GM12878 (cell line): ENCODE data around the gene SLC44A4. TPM values are rescaled to one million over a fixed set of nuclear protein-coding genes. Genes with fewer than 3 reads are reported as not detected.

Source experiments
- ATAC-seq: fragments of 200-7000 bp; cut with Tn5 transposase; 3 replicates; pipeline ENCODE4 v1.9.1; 2020; ENCODE audit warnings: mild to moderate bottlenecking, moderate library complexity
- BruUV-seq: library from RNA; stranded (reverse); fragments of 400-500 nt; replicated peaks from 2 replicates; lab custom pipeline; 2021; lab: Mats Ljungman, UMichigan
- CTCF ChIA-PET: fragments of 300-600 bp; sonication (Branson Sonifier 250); formaldehyde crosslinking; extraction: SDS; loops from one replicate; lab custom pipeline; 2021; ENCODE audit warnings: inconsistent platforms; lab: Yijun Ruan, JAX
- POLR2A ChIA-PET: fragments of 350-600 bp; formaldehyde crosslinking; extraction: SDS; loops from one replicate; lab custom pipeline; 2021; ENCODE audit warnings: inconsistent platforms; lab: Charles Lee
- RAD21 ChIA-PET: fragments of 300-600 bp; sonication (Branson Sonifier 250); formaldehyde crosslinking; loops from one replicate; lab custom pipeline; 2023; ENCODE audit warnings: antibody characterized with exemption; ENCODE audit not compliant: unreplicated experiment; lab: Charles Lee
- SMC1A ChIA-PET: fragments of 300-600 bp; sonication (Branson Sonifier 250); formaldehyde crosslinking; loops from one replicate; lab custom pipeline; 2023; ENCODE audit not compliant: unreplicated experiment, uncharacterized antibody; lab: Charles Lee
- DNase-seq: peaks from one replicate; pipeline ENCODE4 v3.0.0-alpha.2; 2011; ENCODE audit warnings: low read depth, low spot score
- FAIRE-seq: peaks from 3 replicates; lab custom pipeline; 2011; peaks lifted over from hg19 to GRCh38; lab: Jason Lieb, UNC
- H2AFZ ChIP-seq: 2 replicates; pipeline ENCODE4 v1.6.0; 2011; ENCODE audit warnings: low read depth, low read length, control low read depth; ENCODE audit not compliant: control insufficient read depth
- H3K27ac ChIP-seq: 2 replicates; pipeline ENCODE4 v1.5.1; 2011; ENCODE audit warnings: control low read depth; ENCODE audit not compliant: control insufficient read depth, insufficient read depth
- H3K27me3 ChIP-seq, 2 experiments: replicated peaks in 1 of 2; 2 replicates each; pipeline versions ENCODE4 v1.6.0 to v1.6.1; 2011; ENCODE audit warnings: low read length in 1 of 2; ENCODE audit not compliant: control insufficient read depth in 2 of 2, insufficient read depth in 2 of 2
- H3K36me3 ChIP-seq, 2 experiments: 2 replicates each; pipeline ENCODE4 v1.5.1; 2011; ENCODE audit warnings: low read length in 1 of 2; ENCODE audit not compliant: control insufficient read depth in 2 of 2, insufficient read depth in 2 of 2
- H3K4me1 ChIP-seq: 2 replicates; pipeline ENCODE4 v1.6.1; 2011; ENCODE audit warnings: mild to moderate bottlenecking, low read length, moderate library complexity, mixed read lengths; ENCODE audit not compliant: control insufficient read depth, insufficient read depth
- H3K4me2 ChIP-seq: 2 replicates; pipeline ENCODE4 v1.6.0; 2011; ENCODE audit warnings: control low read depth; ENCODE audit not compliant: control insufficient read depth, insufficient read depth
- H3K4me3 ChIP-seq: fragments of 200-600 bp; sonication (generic); 2 replicates; pipeline ENCODE4 v1.5.1; 2016
- H3K79me2 ChIP-seq: 2 replicates; pipeline ENCODE4 v1.6.0; 2011; ENCODE audit warnings: low read length; ENCODE audit not compliant: control insufficient read depth, insufficient read depth
- H3K9ac ChIP-seq: 2 replicates; pipeline ENCODE4 v1.8.0; 2011; ENCODE audit warnings: low read length, control low read depth, mixed read lengths; ENCODE audit not compliant: control insufficient read depth, insufficient read depth
- H3K9me3 ChIP-seq: replicated peaks from 3 replicates; pipeline ENCODE4 v1.5.1; 2011; ENCODE audit warnings: mild to moderate bottlenecking, low read length; ENCODE audit not compliant: control insufficient read depth, insufficient read depth
- H4K20me1 ChIP-seq: 2 replicates; pipeline ENCODE4 v1.6.0; 2011; ENCODE audit not compliant: control insufficient read depth, insufficient read depth
- HCFC1 ChIP-seq: fragments of 150-350 bp; IDR thresholded peaks from 2 replicates; pipeline ENCODE4 v1.6.1; 2014; ENCODE audit warnings: low read length
- KDM1A ChIP-seq: fragments of 200-600 bp; sonication (generic); IDR thresholded peaks from 2 replicates; pipeline ENCODE4 v1.6.1; 2016; ENCODE audit warnings: borderline replicate concordance
- PKNOX1 ChIP-seq: fragments of 450-650 bp; IDR thresholded peaks from 2 replicates; pipeline ENCODE4 v1.6.1; 2016; ENCODE audit warnings: mild to moderate bottlenecking
- SPI1 ChIP-seq: IDR thresholded peaks from 2 replicates; pipeline ENCODE4 v1.6.1; 2011; ENCODE audit warnings: low read depth, mild to moderate bottlenecking, low read length, moderate library complexity, borderline replicate concordance; ENCODE audit not compliant: insufficient read depth
- WRNIP1 ChIP-seq: IDR thresholded peaks from 2 replicates; pipeline ENCODE4 v1.6.1; 2011; ENCODE audit warnings: low read depth, low read length, improper control_type of control experiment, borderline replicate concordance
- ZBTB4 ChIP-seq: fragments of 450-650 bp; formaldehyde crosslinking; IDR thresholded peaks from 2 replicates; pipeline ENCODE4 v1.4.0; 2022; ENCODE audit warnings: mild to moderate bottlenecking, moderate library complexity
- WGBS: methylation state at CpG from one replicate; pipeline ENCODE4 v1.1.6; 2016; ENCODE audit warnings: low lambda C conversion rate; ENCODE audit not compliant: insufficient replicate concordance, insufficient coverage; ENCODE audit errors: missing lambda C conversion rate; 5-methylcytosine and 5-hydroxymethylcytosine counted together
- in situ Hi-C: fragments of 300-500 bp; cut with MboI; formaldehyde crosslinking; loops from 9 replicates; pipeline ENCODE4 v1.14.3; 2018; ENCODE audit warnings: mixed read lengths
- intact Hi-C: fragments of 100-400 bp; cut with micrococcal nuclease; formaldehyde crosslinking; loops from one replicate; pipeline ENCODE4 v1.14.2; 2022; ENCODE audit not compliant: unreplicated experiment
- polyA plus RNA-seq, 11 experiments: library from polyadenylated mRNA; depleted of rRNA in 4 of 11; unstranded in 6 of 11; stranded (reverse) in 5 of 11; fragments of >200 nt; fragmentation: Nextera tagmentation in 4 of 11; fragmentation: Illumina TruSeq in 1 of 11; extraction: Ambion mirVana in 4 of 11; extraction: Trizol in 1 of 11; gene quantifications; 1 replicate in 1 of 11; 2 replicates in 10 of 11; pipeline versions ENCODE4 v1.2.1 to v1.2.3, GENCODE V29; 2011 to 2016; ENCODE audit warnings: inconsistent platforms in 2 of 11, missing spikeins in 2 of 11, low read depth in 1 of 11
- total RNA-seq, 4 experiments: library from RNA; depleted of rRNA in 3 of 4; stranded (reverse); fragments of >200 nt in 3 of 4; fragmentation: Illumina TruSeq in 1 of 4; extraction: Trizol in 1 of 4; gene quantifications; 2 replicates each; pipeline versions ENCODE4 v1.2.1 to v1.2.3, GENCODE V29; 2013 to 2021

SLC44A4 gene
- total and polyA plus RNA-seq, 10 of the 15 experiments (the other 5 are each of a cell fraction or from before 2014, with no cell fraction given) = 0.04 to 0.24 (median 0.15) TPM; not detected in 3

DNA sequence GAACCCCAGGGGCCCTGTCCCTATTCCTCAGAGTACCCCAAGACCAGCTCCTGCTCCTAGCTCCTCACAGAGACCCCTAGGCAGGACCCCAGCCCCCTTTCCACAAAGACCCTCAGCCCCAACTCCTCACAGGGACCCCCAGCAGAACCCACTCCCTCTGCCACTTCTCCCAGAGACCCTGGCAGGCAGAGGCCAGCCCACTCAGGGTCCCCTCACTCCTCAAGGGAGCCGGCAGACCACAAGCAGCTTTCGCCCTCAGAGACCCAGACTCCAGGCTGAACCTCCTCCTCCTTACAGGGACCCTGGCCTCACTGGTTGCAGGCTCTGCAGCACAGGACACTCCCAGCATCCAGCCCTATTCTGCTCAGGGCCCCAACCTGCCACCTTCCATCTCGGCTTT, 575 bp downstream of the SLC44A4 start:
- Histone ChIP-seq H4K20me1 (no peaks in the 10 kb centered on the region), H3K9ac (no peak overlapping the region), H3K79me2 (no peaks in the 10 kb centered on the region), H3K9me3 (no peaks in the 10 kb centered on the region), H3K27ac (no peak overlapping the region), H3K4me3 (no peak overlapping the region), H2AFZ (no peak overlapping the region), H3K4me1 (no peaks in the 10 kb centered on the region), H3K27me3 (no peaks in the 10 kb centered on the region), H3K4me2 (no peak overlapping the region), H3K36me3 (peaks cover 0 to 14% of the 10 kb centered on the region in 2 experiments; a peak in 3 of 4 replicates)
- FAIRE-seq (no peak), ATAC-seq (no peak), DNase-seq (no peak)
- ChIA-PET POLR2A (no interaction called here), RAD21 (no interaction called here), SMC1A (no interaction called here), CTCF (interaction anchor here (0.9 kb wide), 1 partner anchor 9 kb away, joined by 3 read pairs; no protein-coding TSS in a partner anchor)
- BruUV-seq = no TSS peak
- in situ Hi-C loops (no loop called here), intact Hi-C loops (no loop called here)
- 55% methylated on average over 3 of the region's 3 CpGs for WGBS
- TF ChIP-seq PKNOX1 (no peak), ZBTB4 (CRISPR knock-in tag) (no peak), WRNIP1 (no peak), HCFC1 (no peak), SPI1 (no peak), KDM1A (no peak)
